K562 (cell line): Measurements from ENCODE around the gene GALR3. TPM values are rescaled to one million over a fixed set of nuclear protein-coding genes. Genes with fewer than 3 reads are reported as not detected.

Experiments
- ATAC-seq: fragments of 200-7000 bp; cut with Tn5 transposase; 3 replicates; pipeline ENCODE4 v1.9.1; 2020; ENCODE audit warnings: moderate library complexity
- BruUV-seq: library from RNA; stranded (reverse); fragments of 400-500 nt; replicated peaks from 2 replicates; lab custom pipeline; 2021; lab: Mats Ljungman, UMichigan
- CTCF ChIA-PET: fragments of 300-600 bp; formaldehyde crosslinking; extraction: SDS; loops from one replicate; lab custom pipeline; 2021; ENCODE audit warnings: low intra/inter-chr PET ratio; lab: Yijun Ruan, JAX
- POLR2A ChIA-PET: fragments of 300-600, 350-650 bp; sonication (Branson Sonifier 250); formaldehyde crosslinking; extraction: SDS; loops from one replicate; lab custom pipeline; 2021; ENCODE audit warnings: antibody characterized with exemption, inconsistent platforms; lab: Yijun Ruan, JAX
- DNase-seq, 4 experiments: peaks; one replicate each; pipeline versions ENCODE4 v3.0.0 to v3.0.0-alpha.2; 2011 to 2018; ENCODE audit warnings: low spot score in 3 of 4, mixed read lengths in 3 of 4; ENCODE audit errors: extremely low read depth in 1 of 4
- FAIRE-seq: peaks from 2 replicates; lab custom pipeline; 2011; peaks lifted over from hg19 to GRCh38; lab: Jason Lieb, UNC
- H2AFZ ChIP-seq: 2 replicates; pipeline ENCODE4 v1.6.0; 2011; ENCODE audit warnings: low read depth, low read length, control low read depth, inconsistent platforms
- H3K27ac ChIP-seq: fragments of 200-600 bp; 3 replicates; pipeline ENCODE4 v1.8.0; 2011; ENCODE audit warnings: low read depth, mild to moderate bottlenecking, control low read depth, inconsistent platforms, low read length, moderate library complexity, mixed read lengths; ENCODE audit errors: extremely low read depth
- H3K27me3 ChIP-seq, 2 experiments: fragments of 300-600 bp in 1 of 2; 2 replicates in 1 of 2; 3 replicates in 1 of 2; pipeline versions ENCODE4 v1.6.0 to v1.8.0; 2011; ENCODE audit warnings: inconsistent platforms in 2 of 2, low read length in 2 of 2, mild to moderate bottlenecking in 1 of 2, mixed read lengths in 1 of 2, moderate library complexity in 1 of 2; ENCODE audit not compliant: control insufficient read depth in 2 of 2, insufficient read depth in 2 of 2
- H3K36me3 ChIP-seq: fragments of 300-600 bp; 3 replicates; pipeline ENCODE4 v1.8.0; 2011; ENCODE audit warnings: mild to moderate bottlenecking, low read length, inconsistent platforms; ENCODE audit not compliant: control insufficient read depth, insufficient read depth
- H3K4me1 ChIP-seq, 2 experiments: fragments of 200-600 bp in 1 of 2; replicated peaks in 1 of 2; 2 replicates in 1 of 2; 3 replicates in 1 of 2; pipeline versions ENCODE4 v1.5.1 to v1.8.0; 2011; ENCODE audit warnings: inconsistent platforms in 2 of 2, low read length in 2 of 2, mild to moderate bottlenecking in 1 of 2, mixed read lengths in 1 of 2, moderate library complexity in 1 of 2; ENCODE audit not compliant: control insufficient read depth in 2 of 2, insufficient read depth in 2 of 2
- H3K4me2 ChIP-seq: 2 replicates; pipeline ENCODE4 v1.6.1; 2011; ENCODE audit warnings: low read length, control low read depth, inconsistent platforms, mixed read lengths; ENCODE audit not compliant: insufficient read depth
- H3K4me3 ChIP-seq: fragments of 200-600 bp; sonication (generic), shearing (Covaris generic); 2 replicates; pipeline ENCODE4 v1.5.1; 2016; ENCODE audit warnings: control low read depth, inconsistent platforms
- H3K79me2 ChIP-seq: fragments of 200-600 bp; 3 replicates; pipeline ENCODE4 v1.8.0; 2011; ENCODE audit warnings: low read length, inconsistent platforms; ENCODE audit not compliant: control insufficient read depth, insufficient read depth
- H3K9ac ChIP-seq, 2 experiments: 2 replicates each; pipeline versions ENCODE4 v1.6.0 to v1.6.1; 2011; ENCODE audit warnings: low read depth in 2 of 2, low read length in 2 of 2, control low read depth in 1 of 2, inconsistent platforms in 1 of 2, mild to moderate bottlenecking in 1 of 2, mixed read lengths in 1 of 2; ENCODE audit not compliant: insufficient read depth in 1 of 2
- H3K9me1 ChIP-seq: one replicate; pipeline ENCODE4 v1.6.0; 2011; ENCODE audit warnings: inconsistent platforms, mild to moderate bottlenecking, low read length, moderate library complexity; ENCODE audit not compliant: control insufficient read depth, insufficient read depth
- H3K9me3 ChIP-seq: replicated peaks from 2 replicates; pipeline ENCODE4 v1.5.1; 2011; ENCODE audit warnings: low read depth, low read length, inconsistent platforms; ENCODE audit not compliant: control insufficient read depth, insufficient read depth
- H4K20me1 ChIP-seq: replicated peaks from 2 replicates; pipeline ENCODE4 v1.6.1; 2011; ENCODE audit warnings: low read length, inconsistent platforms, mixed read lengths; ENCODE audit not compliant: control insufficient read depth, insufficient read depth
- CC2D1A ChIP-seq: fragments of 450-650 bp; IDR thresholded peaks from 2 replicates; pipeline ENCODE4 v1.6.1; 2017; ENCODE audit warnings: mild to moderate bottlenecking
- CXXC5 ChIP-seq: fragments of 250-450 bp; sonication (Bioruptor Pico); IDR thresholded peaks from 2 replicates; pipeline ENCODE4 v1.8.0; 2022; ENCODE audit warnings: inconsistent platforms, mild to moderate bottlenecking, moderate library complexity
- HSF4 ChIP-seq: fragments of 250-450 bp; sonication (Bioruptor Pico); IDR thresholded peaks from 2 replicates; pipeline ENCODE4 v2.1.2; 2022; ENCODE audit warnings: mild to moderate bottlenecking, moderate library complexity, borderline replicate concordance
- KDM1A ChIP-seq, 2 experiments: fragments of 450-650 bp; IDR thresholded peaks; 2 replicates each; pipeline ENCODE4 v1.6.1; 2016; ENCODE audit warnings: mild to moderate bottlenecking in 2 of 2
- LARP7 ChIP-seq: fragments of 450-650 bp; IDR thresholded peaks from 2 replicates; pipeline ENCODE4 v1.6.1; 2016
- LEF1 ChIP-seq: fragments of 450-650 bp; IDR thresholded peaks from 2 replicates; pipeline ENCODE4 v1.6.1; 2016; ENCODE audit warnings: mild to moderate bottlenecking
- PHB ChIP-seq: fragments of 250-450 bp; sonication (Bioruptor Pico); IDR thresholded peaks from 2 replicates; pipeline ENCODE4 v1.5.0; 2021
- RBM39 ChIP-seq: fragments of 200-400 bp; formaldehyde crosslinking; optimal IDR thresholded peaks from 2 replicates; pipeline ENCODE3; 2018; ENCODE audit warnings: low read depth, low read length
- SAFB ChIP-seq: fragments of 200-400 bp; formaldehyde crosslinking; IDR thresholded peaks from 2 replicates; pipeline ENCODE4 v1.6.1; 2017; ENCODE audit warnings: low read depth, low read length, borderline replicate concordance
- XRCC5 ChIP-seq: fragments of 200-400 bp; formaldehyde crosslinking; IDR thresholded peaks from 2 replicates; pipeline ENCODE4 v1.6.1; 2017; ENCODE audit warnings: low read depth, mild to moderate bottlenecking, low read length
- WGBS: fragments of 100-300 bp; shearing (Covaris generic); methylation state at CpG from one replicate; pipeline ENCODE4 v1.1.6; 2016; ENCODE audit warnings: low coverage, mixed read lengths; ENCODE audit not compliant: insufficient coverage; ENCODE audit errors: missing lambda C conversion rate; 5-methylcytosine and 5-hydroxymethylcytosine counted together
- in situ Hi-C: fragments of 300-500 bp; cut with MboI; formaldehyde crosslinking; loops from 4 replicates; pipeline ENCODE4 v1.15.0; 2018; ENCODE audit warnings: inconsistent platforms, mixed read lengths
- intact Hi-C: fragments of 100-400 bp; cut with micrococcal nuclease; formaldehyde crosslinking; loops from 2 replicates; pipeline ENCODE4 v1.14.2; 2022
- polyA plus RNA-seq, 8 experiments: library from polyadenylated mRNA; depleted of rRNA in 4 of 8; stranded (reverse) in 5 of 8; unstranded in 3 of 8; fragments of >200 nt; fragmentation: Nextera tagmentation in 2 of 8; fragmentation: Illumina TruSeq in 1 of 8; extraction: Ambion mirVana in 2 of 8; extraction: Trizol in 1 of 8; gene quantifications; 2 replicates each; pipeline versions ENCODE4 v1.2.1 to v1.2.3, GENCODE V29; 2011 to 2014; ENCODE audit warnings: inconsistent platforms in 1 of 8, missing spikeins in 1 of 8
- total RNA-seq, 7 experiments: library from RNA; depleted of rRNA in 6 of 7; stranded (reverse); fragments of >200 nt in 6 of 7; fragmentation: Illumina TruSeq in 2 of 7; extraction: Trizol in 2 of 7; gene quantifications; 2 replicates each; pipeline versions ENCODE4 v1.2.1 to v1.2.3, GENCODE V29; 2011 to 2021; ENCODE audit warnings: low replicate concordance in 1 of 7
- TF ChIP-seq, protein P1 (sequence below): fragments of 450-650 bp; formaldehyde crosslinking; IDR thresholded peaks from 2 replicates; pipeline ENCODE4 v1.4.0; 2020; ENCODE audit warnings: mild to moderate bottlenecking, moderate library complexity
- TF ChIP-seq, protein P2 (sequence below), 2 experiments: fragments of 450-650 bp in 1 of 2; IDR thresholded peaks; 2 replicates each; pipeline ENCODE4 v1.6.1; 2011 to 2017; ENCODE audit warnings: low read depth in 2 of 2, antibody characterized with exemption in 1 of 2, borderline replicate concordance in 1 of 2, low read length in 1 of 2, mild to moderate bottlenecking in 1 of 2, mixed read lengths in 1 of 2; ENCODE audit not compliant: control insufficient read depth in 1 of 2
- TF ChIP-seq, protein P3 (sequence below): fragments of 450-650 bp; formaldehyde crosslinking; IDR thresholded peaks from 2 replicates; pipeline ENCODE4 v1.4.0; 2022; ENCODE audit warnings: mild to moderate bottlenecking, moderate library complexity
- TF ChIP-seq, protein P4 (sequence below): IDR thresholded peaks from 3 replicates; pipeline ENCODE4 v1.6.1; 2011; ENCODE audit warnings: borderline replicate concordance, mild to moderate bottlenecking; ENCODE audit not compliant: insufficient read length, insufficient read depth
- TF ChIP-seq, protein P5 (sequence below): sonication (generic); formaldehyde crosslinking; IDR thresholded peaks from 2 replicates; pipeline ENCODE4 v1.9.0; 2022; ENCODE audit warnings: mild to moderate bottlenecking, missing genetic modification reagents

GALR3 gene
- total and polyA plus RNA-seq, 9 of the 15 experiments (the other 6 are each of a cell fraction or from before 2014, with no cell fraction given) = 0.13 TPM; not detected in 8

DNA sequence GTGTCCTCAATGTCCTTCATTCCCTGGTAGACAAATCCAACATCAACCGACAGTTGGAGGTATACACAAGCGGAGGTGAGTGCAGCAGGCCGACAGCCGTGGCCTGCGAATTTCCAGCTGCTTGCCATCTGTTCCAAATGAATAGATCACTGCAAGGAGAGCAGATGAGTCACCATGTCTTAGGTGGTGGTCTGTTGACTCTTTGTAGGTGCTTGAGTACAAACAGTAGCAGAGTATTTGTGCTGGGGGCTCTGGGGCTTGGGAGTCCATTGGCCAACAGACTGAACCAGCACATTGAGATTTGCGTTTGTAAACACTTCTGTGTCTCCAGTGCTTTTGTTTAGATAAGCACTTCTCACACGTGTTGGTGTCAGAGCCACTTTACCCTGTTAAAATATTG is 47.1 kb downstream of the GALR3 start:
- H4K20me1 ChIP-seq = no peaks in the 10 kb centered on the region
- H3K4me2 ChIP-seq = no peak overlapping the region
- ChIA-PET CTCF (no interaction called here), POLR2A (no interaction called here)
- H3K4me3 ChIP-seq = no peak overlapping the region
- H3K27me3 ChIP-seq = no peaks in the 10 kb centered on the region
- H3K9ac ChIP-seq = no peak overlapping the region
- ATAC-seq (no peak), DNase-seq (no peak), FAIRE-seq (no peak)
- H3K9me3 ChIP-seq = no peaks in the 10 kb centered on the region
- TF ChIP-seq, protein P1, sequence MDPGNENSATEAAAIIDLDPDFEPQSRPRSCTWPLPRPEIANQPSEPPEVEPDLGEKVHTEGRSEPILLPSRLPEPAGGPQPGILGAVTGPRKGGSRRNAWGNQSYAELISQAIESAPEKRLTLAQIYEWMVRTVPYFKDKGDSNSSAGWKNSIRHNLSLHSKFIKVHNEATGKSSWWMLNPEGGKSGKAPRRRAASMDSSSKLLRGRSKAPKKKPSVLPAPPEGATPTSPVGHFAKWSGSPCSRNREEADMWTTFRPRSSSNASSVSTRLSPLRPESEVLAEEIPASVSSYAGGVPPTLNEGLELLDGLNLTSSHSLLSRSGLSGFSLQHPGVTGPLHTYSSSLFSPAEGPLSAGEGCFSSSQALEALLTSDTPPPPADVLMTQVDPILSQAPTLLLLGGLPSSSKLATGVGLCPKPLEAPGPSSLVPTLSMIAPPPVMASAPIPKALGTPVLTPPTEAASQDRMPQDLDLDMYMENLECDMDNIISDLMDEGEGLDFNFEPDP (CRISPR knock-in tag) = no peak
- TF ChIP-seq SAFB (no peak), LARP7 (no peak), PHB (CRISPR knock-in tag) (no peak), CC2D1A (no peak), LEF1 (no peak), KDM1A (IDR thresholded peaks at IDR 0.05) (no peak), RBM39 (no peak), XRCC5 (no peak), HSF4 (CRISPR knock-in tag) (no peak), CXXC5 (CRISPR knock-in tag) (no peak)
- TF ChIP-seq, protein P2, sequence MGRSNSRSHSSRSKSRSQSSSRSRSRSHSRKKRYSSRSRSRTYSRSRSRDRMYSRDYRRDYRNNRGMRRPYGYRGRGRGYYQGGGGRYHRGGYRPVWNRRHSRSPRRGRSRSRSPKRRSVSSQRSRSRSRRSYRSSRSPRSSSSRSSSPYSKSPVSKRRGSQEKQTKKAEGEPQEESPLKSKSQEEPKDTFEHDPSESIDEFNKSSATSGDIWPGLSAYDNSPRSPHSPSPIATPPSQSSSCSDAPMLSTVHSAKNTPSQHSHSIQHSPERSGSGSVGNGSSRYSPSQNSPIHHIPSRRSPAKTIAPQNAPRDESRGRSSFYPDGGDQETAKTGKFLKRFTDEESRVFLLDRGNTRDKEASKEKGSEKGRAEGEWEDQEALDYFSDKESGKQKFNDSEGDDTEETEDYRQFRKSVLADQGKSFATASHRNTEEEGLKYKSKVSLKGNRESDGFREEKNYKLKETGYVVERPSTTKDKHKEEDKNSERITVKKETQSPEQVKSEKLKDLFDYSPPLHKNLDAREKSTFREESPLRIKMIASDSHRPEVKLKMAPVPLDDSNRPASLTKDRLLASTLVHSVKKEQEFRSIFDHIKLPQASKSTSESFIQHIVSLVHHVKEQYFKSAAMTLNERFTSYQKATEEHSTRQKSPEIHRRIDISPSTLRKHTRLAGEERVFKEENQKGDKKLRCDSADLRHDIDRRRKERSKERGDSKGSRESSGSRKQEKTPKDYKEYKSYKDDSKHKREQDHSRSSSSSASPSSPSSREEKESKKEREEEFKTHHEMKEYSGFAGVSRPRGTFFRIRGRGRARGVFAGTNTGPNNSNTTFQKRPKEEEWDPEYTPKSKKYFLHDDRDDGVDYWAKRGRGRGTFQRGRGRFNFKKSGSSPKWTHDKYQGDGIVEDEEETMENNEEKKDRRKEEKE (IDR thresholded peaks at IDR 0.05; ENCODE audit: borderline replicate concordance in 1 of 2, control insufficient read depth in 1 of 2, low read depth in 2 of 2, low read length in 1 of 2) = no peak
- TF ChIP-seq, protein P3, sequence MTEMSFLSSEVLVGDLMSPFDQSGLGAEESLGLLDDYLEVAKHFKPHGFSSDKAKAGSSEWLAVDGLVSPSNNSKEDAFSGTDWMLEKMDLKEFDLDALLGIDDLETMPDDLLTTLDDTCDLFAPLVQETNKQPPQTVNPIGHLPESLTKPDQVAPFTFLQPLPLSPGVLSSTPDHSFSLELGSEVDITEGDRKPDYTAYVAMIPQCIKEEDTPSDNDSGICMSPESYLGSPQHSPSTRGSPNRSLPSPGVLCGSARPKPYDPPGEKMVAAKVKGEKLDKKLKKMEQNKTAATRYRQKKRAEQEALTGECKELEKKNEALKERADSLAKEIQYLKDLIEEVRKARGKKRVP (CRISPR knock-in tag) = no peak
- TF ChIP-seq, protein P4, sequence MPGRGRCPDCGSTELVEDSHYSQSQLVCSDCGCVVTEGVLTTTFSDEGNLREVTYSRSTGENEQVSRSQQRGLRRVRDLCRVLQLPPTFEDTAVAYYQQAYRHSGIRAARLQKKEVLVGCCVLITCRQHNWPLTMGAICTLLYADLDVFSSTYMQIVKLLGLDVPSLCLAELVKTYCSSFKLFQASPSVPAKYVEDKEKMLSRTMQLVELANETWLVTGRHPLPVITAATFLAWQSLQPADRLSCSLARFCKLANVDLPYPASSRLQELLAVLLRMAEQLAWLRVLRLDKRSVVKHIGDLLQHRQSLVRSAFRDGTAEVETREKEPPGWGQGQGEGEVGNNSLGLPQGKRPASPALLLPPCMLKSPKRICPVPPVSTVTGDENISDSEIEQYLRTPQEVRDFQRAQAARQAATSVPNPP = no peak
- TF ChIP-seq, protein P5, sequence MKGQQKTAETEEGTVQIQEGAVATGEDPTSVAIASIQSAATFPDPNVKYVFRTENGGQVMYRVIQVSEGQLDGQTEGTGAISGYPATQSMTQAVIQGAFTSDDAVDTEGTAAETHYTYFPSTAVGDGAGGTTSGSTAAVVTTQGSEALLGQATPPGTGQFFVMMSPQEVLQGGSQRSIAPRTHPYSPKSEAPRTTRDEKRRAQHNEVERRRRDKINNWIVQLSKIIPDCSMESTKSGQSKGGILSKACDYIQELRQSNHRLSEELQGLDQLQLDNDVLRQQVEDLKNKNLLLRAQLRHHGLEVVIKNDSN (CRISPR knock-in tag) = no peak
- intact Hi-C loops (no loop called here), in situ Hi-C loops (no loop called here)
- no peaks in the 10 kb centered on the region for H3K4me1 ChIP-seq
- no peak overlapping the region for H2AFZ ChIP-seq
- H3K9me1 ChIP-seq = no peaks in the 10 kb centered on the region
- H3K79me2 ChIP-seq = peaks cover 7% of the 10 kb centered on the region; the same call in 1 of the 3 replicates
- no peak overlapping the region for H3K27ac ChIP-seq
- BruUV-seq = no TSS peak
- peaks cover 79% of the 10 kb centered on the region for H3K36me3 ChIP-seq
- WGBS = 79% methylated on average over 7 of the region's 7 CpGs
